ENCODE results near the gene DLGAP5.

The DLGAP5 gene

DNA sequence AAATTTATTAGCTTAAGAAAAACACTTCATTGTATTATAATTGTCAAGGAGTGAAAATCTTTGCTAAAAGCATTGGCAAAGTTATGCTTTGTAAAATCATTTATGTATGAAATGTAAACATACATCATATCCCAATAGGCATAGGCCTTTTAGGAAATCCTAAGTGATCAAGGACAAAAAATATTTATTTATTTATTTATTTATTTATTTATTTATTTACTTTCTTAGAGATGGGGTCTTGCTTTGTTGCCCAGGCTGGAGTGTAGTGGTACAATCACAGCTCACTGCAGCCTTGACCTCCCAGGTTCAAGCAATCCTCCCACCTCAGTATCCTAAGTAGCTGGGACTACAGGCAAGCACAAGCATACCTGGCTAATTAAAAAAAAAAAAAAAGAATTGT, 32.0 kb upstream of the DLGAP5 start:
- Histone ChIP-seq H3K9me2 (ENCODE audit: low read depth, low read length) (no peaks in the 10 kb centered on the region), H4K20me1 (ENCODE audit: insufficient read depth, low read length) (no peaks in the 10 kb centered on the region), H3K9ac (ENCODE audit: low read length) (no peak overlapping the region), H3K36me3 (ENCODE audit: insufficient read depth, low read length) (no peaks in the 10 kb centered on the region), H3K9me3 (ENCODE audit: low read length) (peaks cover 4% of the 10 kb centered on the region; the same call in 1 of the 2 replicates), H3K4me1 (ENCODE audit: insufficient read depth, low read length, severe bottlenecking) (no peaks in the 10 kb centered on the region), H2AFZ (ENCODE audit: low read length) (no peak overlapping the region), H3K27ac (ENCODE audit: low read depth, low read length, poor library complexity, severe bottlenecking) (no peak overlapping the region), H3F3A (ENCODE audit: insufficient read depth, low read length) (no peaks in the 10 kb centered on the region), H3K79me2 (ENCODE audit: insufficient read depth, low read length) (no peaks in the 10 kb centered on the region), H3K4me3 (ENCODE audit: low read depth, low read length, poor library complexity, severe bottlenecking) (no peak overlapping the region), H3K4me2 (ENCODE audit: low read length) (no peak overlapping the region), H3K27me3 (ENCODE audit: insufficient read depth, low read length) (no peaks in the 10 kb centered on the region)
- TF ChIP-seq EZH2 (IDR thresholded peaks at IDR 0.05; ENCODE audit: borderline replicate concordance, low read length), result no peak
- TF ChIP-seq, protein P1, sequence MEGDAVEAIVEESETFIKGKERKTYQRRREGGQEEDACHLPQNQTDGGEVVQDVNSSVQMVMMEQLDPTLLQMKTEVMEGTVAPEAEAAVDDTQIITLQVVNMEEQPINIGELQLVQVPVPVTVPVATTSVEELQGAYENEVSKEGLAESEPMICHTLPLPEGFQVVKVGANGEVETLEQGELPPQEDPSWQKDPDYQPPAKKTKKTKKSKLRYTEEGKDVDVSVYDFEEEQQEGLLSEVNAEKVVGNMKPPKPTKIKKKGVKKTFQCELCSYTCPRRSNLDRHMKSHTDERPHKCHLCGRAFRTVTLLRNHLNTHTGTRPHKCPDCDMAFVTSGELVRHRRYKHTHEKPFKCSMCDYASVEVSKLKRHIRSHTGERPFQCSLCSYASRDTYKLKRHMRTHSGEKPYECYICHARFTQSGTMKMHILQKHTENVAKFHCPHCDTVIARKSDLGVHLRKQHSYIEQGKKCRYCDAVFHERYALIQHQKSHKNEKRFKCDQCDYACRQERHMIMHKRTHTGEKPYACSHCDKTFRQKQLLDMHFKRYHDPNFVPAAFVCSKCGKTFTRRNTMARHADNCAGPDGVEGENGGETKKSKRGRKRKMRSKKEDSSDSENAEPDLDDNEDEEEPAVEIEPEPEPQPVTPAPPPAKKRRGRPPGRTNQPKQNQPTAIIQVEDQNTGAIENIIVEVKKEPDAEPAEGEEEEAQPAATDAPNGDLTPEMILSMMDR (IDR thresholded peaks at IDR 0.05; ENCODE audit: low read length), result no peak

DNA sequence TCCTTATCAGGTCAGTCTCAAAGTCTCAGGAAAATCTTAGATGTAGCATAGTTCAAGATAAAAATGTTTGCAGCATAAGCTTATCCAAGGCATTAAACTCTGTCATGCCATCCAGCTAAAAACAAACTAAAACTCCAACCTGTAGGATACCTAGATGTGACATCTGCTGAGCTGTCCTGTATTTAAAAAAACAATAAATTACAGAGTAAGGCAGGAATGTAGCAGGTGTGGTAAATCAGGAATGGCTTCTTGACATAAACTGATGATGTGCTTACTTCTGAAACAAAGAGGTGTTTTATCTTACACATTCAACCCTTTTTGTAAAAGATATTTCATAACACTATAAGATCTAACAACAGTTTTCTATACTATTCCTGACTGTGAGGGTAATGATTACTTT, 30.6 kb upstream of the DLGAP5 start:
- Histone ChIP-seq H4K20me1 (ENCODE audit: insufficient read depth, low read length) (no peaks in the 10 kb centered on the region), H3K79me2 (ENCODE audit: insufficient read depth, low read length) (no peaks in the 10 kb centered on the region), H3K4me3 (ENCODE audit: low read depth, low read length, poor library complexity, severe bottlenecking) (no peak overlapping the region), H3K9me3 (ENCODE audit: low read length) (peaks cover 3% of the 10 kb centered on the region; the same call in 1 of the 2 replicates), H2AFZ (ENCODE audit: low read length) (no peak overlapping the region), H3K9me2 (ENCODE audit: low read depth, low read length) (no peaks in the 10 kb centered on the region), H3K27me3 (ENCODE audit: insufficient read depth, low read length) (no peaks in the 10 kb centered on the region), H3K4me2 (ENCODE audit: low read length) (no peak overlapping the region), H3K36me3 (ENCODE audit: insufficient read depth, low read length) (no peaks in the 10 kb centered on the region), H3K4me1 (ENCODE audit: insufficient read depth, low read length, severe bottlenecking) (no peaks in the 10 kb centered on the region), H3K27ac (ENCODE audit: low read depth, low read length, poor library complexity, severe bottlenecking) (no peak overlapping the region), H3K9ac (ENCODE audit: low read length) (no peak overlapping the region), H3F3A (ENCODE audit: insufficient read depth, low read length) (no peaks in the 10 kb centered on the region)
- TF ChIP-seq EZH2 (IDR thresholded peaks at IDR 0.05; ENCODE audit: borderline replicate concordance, low read length), result no peak
- TF ChIP-seq, protein P1 (IDR thresholded peaks at IDR 0.05; ENCODE audit: low read length), result no peak

DNA sequence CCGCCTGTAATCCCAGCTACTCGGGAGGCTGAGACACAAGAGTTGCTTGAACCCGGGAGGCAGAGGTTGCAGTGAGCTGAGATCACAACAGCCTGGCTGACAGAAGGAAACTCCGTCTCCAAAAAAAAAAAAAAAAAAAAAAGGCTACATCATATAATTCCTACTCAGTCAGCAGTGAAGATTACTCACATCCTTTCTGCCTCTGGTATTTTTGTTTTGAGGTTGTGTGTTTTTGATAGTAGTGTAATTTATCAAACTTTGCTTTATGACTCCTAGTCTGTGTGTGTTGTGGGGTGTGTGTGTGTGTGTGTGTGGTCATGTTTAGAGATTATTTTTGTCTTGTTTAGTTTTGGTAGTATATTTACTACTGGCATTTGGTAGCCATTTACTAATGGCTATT, 29.8 kb upstream of the DLGAP5 start:
- Histone ChIP-seq H3K36me3 (ENCODE audit: insufficient read depth, low read length) (no peaks in the 10 kb centered on the region), H3F3A (ENCODE audit: insufficient read depth, low read length) (no peaks in the 10 kb centered on the region), H3K9me3 (ENCODE audit: low read length) (no peaks in the 10 kb centered on the region), H3K4me2 (ENCODE audit: low read length) (no peak overlapping the region), H3K9ac (ENCODE audit: low read length) (no peak overlapping the region), H3K4me1 (ENCODE audit: insufficient read depth, low read length, severe bottlenecking) (no peaks in the 10 kb centered on the region), H2AFZ (ENCODE audit: low read length) (no peak overlapping the region), H3K9me2 (ENCODE audit: low read depth, low read length) (no peaks in the 10 kb centered on the region), H3K4me3 (ENCODE audit: low read depth, low read length, poor library complexity, severe bottlenecking) (no peak overlapping the region), H4K20me1 (ENCODE audit: insufficient read depth, low read length) (no peaks in the 10 kb centered on the region), H3K27ac (ENCODE audit: low read depth, low read length, poor library complexity, severe bottlenecking) (no peak overlapping the region), H3K79me2 (ENCODE audit: insufficient read depth, low read length) (no peaks in the 10 kb centered on the region), H3K27me3 (ENCODE audit: insufficient read depth, low read length) (no peaks in the 10 kb centered on the region)
- TF ChIP-seq, protein P1 (IDR thresholded peaks at IDR 0.05; ENCODE audit: low read length), result no peak
- no peak for TF ChIP-seq EZH2 (IDR thresholded peaks at IDR 0.05; ENCODE audit: borderline replicate concordance, low read length)
